GM18517 (cell line): ENCODE data around the gene LDAH.
A peak's percentile ranks its signal among the peaks of the same experiment; 100 is the strongest.
"Not testable (repeated sequence)": the region's sequence is repeated elsewhere in the genome, so short reads cannot be mapped to it uniquely, and the experiment has no call there.

Source experiments
- ATAC-seq: cut with Tn5 transposase; IDR thresholded peaks from one replicate; pipeline ENCODE4 v1.9.1; 2021; ENCODE audit warnings: mild to moderate bottlenecking, moderate library complexity; ENCODE audit not compliant: unreplicated experiment

The LDAH gene

DNA sequence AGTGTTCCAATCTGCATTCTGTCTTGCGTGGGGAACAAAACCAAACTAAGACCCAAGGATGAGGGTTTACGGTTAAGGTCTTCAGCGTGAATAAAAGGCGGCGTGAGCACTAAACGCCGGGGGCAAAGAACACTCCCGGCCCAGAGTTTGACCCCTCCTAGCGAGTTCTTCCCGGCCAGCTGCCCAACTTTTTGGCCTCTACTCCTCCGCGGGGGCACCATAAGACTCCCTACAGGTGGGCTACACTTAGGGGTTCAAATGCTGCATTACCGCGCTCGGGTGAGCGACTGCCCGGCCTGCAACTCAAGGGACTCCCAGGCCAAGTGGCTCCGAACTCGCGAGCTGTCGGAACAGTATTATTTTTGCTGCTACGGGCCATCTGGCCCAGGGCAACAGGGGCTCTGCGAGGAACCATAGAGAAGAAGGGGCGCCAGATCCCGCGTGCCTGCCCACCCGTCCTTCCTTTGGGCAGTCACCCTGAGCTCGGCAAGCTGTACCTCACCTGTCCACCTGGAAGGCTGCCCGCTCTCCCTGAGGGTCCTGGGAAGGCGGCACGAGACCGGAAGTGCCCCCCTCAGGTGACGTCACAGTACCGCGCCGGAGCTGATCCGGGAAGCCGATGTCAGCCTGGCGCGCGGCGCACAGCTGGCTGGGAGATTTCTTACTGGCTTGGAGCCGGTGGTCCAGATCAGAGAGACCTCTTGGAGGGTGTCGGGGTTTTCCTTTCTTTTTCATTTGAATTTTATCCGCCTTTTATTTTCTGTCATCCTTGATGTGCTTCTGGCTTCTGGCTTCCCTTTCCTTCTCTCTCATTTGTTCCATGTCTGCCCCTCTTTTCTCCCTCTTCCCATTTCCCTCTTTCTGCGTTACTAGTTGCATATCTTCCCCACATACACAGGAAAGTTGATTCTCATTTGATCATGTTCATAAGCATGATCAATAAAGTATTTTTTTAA is at the start of gene LDAH:
Gene LDAH, minus strand, starts transcription at position 567 of the 956 bp plus-strand sequence. CDS start 21,638 bp downstream, outside the sequence.
- peak; percentile 90 for ATAC-seq

DNA sequence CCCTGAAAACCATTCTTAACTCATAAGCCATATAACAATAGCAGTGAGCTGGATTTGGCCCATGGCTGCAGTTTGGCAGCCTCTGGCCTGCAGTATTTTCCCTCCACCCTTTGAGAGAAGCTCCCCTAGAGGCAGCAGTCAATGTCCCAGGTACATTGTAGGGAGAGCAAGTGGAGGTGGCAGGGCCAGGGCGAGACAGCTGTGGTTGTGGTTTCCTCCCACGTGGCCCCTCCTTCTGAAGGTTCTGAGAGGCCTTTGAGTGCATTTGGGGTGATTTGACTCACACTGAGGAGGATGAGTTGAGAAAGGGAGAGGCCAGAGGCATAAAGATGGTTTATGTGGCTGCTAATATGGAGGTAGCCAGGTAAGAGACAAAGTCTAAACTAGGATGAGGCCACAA is 45.5 kb upstream of the LDAH start:
- peak; percentile 100 for ATAC-seq

DNA sequence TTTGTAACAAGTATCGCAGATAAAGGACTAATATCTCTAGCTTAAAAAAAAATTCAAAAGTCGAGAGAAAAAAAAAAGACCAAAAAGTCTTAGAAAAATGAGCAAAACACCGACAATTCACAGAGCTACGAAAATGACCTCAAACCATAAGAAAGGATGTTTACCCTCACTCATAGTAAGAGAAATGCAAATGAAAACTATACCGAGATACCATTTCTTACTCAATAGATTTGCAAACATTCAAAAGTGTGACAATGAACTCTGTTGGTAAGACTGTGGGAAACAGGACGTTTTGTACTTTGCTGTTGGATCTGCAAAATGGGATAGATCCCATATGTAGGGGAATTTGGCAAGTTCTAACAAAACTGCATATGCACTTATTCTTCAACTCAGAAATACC is 39.9 kb upstream of the LDAH start:
- no peak for ATAC-seq

- ATAC-seq: no peak
Measured at GRCh38 chr2:20855456-20855855, 32.6 kb upstream of the LDAH start.

DNA sequence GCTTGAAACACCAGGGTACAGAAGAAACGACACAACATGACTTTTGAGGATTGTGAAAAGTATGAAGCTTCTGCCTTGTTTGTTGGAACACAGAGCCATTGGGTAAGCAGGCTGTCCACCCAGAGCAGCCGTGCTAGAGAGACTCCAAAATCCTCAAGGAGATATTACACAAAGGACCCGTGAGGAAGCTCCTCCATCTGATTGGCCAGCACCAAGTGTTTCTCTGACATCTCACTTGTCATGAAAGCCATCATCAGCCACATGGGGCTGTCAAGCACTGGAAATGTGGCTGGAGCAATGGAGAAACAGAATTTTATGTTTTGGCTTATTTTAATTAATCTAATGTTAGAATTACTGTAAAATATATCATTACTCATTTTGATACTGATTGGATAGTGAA is 29.8 kb upstream of the LDAH start:
- ATAC-seq: no peak

GRCh38 chr2:20852139-20852538 is 29.2 kb upstream of the LDAH start:
- no peak for ATAC-seq

- no peak for ATAC-seq
Measured at GRCh38 chr2:20844246-20844645, 21.3 kb upstream of the LDAH start.

GRCh38 chr2:20839052-20839451 is 16.2 kb upstream of the LDAH start:
- no peak for ATAC-seq

GRCh38 chr2:20838016-20838415 is 15.1 kb upstream of the LDAH start:
- ATAC-seq: no peak

GRCh38 chr2:20836521-20836920 is 13.6 kb upstream of the LDAH start:
- no peak for ATAC-seq

- no peak for ATAC-seq
Measured at GRCh38 chr2:20834331-20834730, 11.4 kb upstream of the LDAH start.

DNA sequence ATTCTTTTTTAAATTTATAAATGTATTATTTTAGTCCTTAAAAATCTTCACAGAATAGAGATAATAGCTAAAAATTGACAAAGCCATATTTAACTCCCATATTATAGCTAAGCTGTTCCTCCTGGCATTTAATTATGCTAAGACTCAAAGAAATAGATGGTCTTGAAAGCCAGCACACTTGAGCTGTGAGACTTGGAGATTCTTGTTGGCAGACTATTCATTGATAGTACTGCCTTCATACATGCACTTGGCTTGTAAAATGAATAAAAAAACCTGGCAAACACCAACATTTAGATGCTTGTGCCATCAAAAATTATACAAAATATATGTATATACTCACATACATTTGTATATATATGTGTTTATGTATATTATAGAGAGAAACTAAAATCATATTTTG is 9.7 kb upstream of the LDAH start:
- no peak for ATAC-seq

GRCh38 chr2:20829861-20830260 is 7.0 kb upstream of the LDAH start:
- no peak for ATAC-seq

- no peak for ATAC-seq
Measured at GRCh38 chr2:20823917-20824316, 1.0 kb upstream of the LDAH start.

GRCh38 chr2:20818820-20819219 is 4.1 kb downstream of the LDAH start:
- no peak for ATAC-seq

- ATAC-seq: no peak
Measured at GRCh38 chr2:20815216-20815615, 7.7 kb downstream of the LDAH start.

DNA sequence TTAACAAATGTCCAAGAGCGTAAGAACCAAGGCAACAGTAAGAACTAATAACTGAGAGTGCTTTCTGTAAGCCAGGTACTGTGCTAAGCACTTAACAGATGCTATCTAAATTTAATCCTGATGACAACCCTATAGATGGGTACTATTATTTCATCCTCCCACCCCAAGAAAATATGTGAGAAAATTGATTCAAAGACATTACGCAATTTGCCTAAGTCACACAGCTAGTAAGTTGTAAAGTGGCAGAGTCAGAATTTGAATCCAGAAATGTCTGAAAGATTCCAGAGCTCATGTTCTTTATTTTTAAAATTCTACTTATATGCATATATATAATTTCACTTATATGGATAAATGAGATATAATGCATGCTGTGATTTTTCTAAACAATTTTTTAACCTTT is 10.1 kb downstream of the LDAH start:
- no peak for ATAC-seq

- ATAC-seq: no peak
Measured at GRCh38 chr2:20806286-20806685, 16.6 kb downstream of the LDAH start.

- ATAC-seq: no peak
Measured at GRCh38 chr2:20803974-20804373, 18.9 kb downstream of the LDAH start.

GRCh38 chr2:20803226-20803682 is 19.6 kb downstream of the LDAH start:
- ATAC-seq: no peak

DNA sequence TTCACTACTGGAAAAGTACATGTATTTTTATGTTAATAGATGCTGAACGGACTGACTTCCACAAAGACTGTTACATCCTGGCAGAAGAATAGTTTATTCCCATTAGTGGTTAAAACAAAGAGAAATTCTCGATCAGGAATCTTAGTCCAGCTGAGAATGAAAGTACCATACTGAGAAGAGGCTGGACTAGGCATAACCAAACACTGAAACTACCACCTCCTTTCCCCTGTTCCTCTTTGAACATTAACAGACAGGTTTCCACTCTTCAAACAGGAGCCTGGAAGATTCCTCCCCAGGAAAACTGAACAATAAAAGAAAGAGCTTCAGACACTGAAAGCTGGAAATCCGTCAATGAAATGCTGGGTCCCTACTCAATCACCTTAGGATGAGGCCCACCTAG is 25.8 kb downstream of the LDAH start:
- ATAC-seq: peak; percentile 55

GRCh38 chr2:20796374-20796791 is 26.5 kb downstream of the LDAH start:
- no peak for ATAC-seq

GRCh38 chr2:20793944-20794343 is 29.0 kb downstream of the LDAH start:
- not testable (repeated sequence) for ATAC-seq
